NCI-H1436 treated with DMSO at 0.1 percent for 48 hours (cell line): ENCODE data around the gene XPO6.

Source experiments
- DNase-seq: peaks from one replicate; lab custom pipeline; 2025; lab: John Stamatoyannopoulos, UW

XPO6 gene

GRCh38 chr16:28062847-28063521 lies 148.8 kb downstream of the XPO6 start:
- DNase-seq, result no peak

- no peak for DNase-seq
These were observed 149.4 kb downstream of the XPO6 start for GRCh38 chr16:28062261-28062846.

DNA sequence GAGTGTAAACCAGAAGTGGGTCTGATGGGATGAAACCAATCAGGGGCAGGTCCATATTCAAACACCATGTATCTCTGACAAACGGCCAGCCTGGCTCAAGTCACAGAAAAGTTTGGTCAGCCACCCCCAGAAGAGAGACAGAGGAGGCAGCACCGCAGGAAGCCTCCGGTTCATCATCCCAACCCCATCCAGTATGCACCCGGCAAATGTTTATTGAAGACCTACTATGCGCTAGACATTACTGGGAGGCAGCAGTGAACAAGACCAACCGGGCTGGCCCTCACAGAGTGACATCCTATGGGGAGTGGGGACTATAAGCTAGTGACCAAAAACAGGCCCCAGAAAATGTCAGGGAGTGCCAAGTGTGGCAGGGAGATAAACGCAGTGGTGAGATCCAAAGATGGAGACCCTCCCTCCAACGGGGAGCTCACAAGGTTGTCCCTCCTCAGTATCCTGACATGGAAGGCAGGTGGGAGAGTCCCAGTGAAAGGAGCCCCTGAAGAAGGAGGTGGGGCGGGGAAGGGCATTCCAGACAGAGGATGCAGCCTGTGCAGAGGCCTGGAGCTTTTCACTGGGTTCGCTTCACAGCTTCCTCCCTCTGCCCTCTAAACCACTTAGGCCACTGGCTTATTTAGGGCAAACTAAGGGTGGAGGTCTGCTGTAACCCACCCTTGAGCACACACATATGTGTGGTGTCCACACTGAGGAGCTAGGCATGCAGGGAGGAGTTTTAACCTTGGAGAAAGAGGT lies 150.2 kb downstream of the XPO6 start:
- DNase-seq, result no peak

DNA sequence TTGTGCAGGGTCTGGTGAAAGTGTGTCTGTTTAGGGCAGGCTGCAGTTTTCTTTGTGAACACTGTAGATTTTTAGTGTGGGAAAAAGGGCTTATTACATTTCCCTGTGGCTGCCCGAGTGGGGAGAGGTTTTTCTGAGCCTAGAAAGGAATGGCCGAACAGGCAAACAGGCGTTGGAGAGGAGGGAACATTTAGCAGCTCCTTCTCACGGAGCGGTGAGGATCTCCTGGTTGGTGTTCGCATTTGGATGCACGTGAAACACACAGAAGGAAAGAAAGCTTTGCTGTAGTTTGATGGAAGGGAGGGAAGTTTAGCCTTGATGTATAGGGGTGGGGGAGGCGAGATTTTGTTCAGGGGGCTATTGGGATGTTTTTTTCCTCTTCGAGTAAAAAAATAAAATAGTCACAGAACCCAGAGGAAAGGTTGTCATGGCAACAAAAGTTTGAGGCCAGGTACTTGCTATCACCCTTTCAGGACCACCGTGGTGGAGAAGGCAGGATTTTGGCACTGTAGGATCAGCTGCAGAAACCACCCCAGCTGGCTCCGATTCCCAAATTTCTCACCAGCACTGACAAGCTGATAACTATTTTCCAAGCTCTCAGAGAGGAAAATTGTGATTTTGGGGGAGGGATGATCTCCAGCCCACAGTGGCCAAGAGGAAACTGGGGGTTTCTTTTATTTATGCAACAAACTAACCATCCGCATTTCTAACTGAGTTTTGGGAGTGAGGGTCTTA lies 151.8 kb downstream of the XPO6 start:
- DNase-seq, result no peak

- DNase-seq, result no peak
These were observed 152.8 kb downstream of the XPO6 start for GRCh38 chr16:28058839-28059589.

DNA sequence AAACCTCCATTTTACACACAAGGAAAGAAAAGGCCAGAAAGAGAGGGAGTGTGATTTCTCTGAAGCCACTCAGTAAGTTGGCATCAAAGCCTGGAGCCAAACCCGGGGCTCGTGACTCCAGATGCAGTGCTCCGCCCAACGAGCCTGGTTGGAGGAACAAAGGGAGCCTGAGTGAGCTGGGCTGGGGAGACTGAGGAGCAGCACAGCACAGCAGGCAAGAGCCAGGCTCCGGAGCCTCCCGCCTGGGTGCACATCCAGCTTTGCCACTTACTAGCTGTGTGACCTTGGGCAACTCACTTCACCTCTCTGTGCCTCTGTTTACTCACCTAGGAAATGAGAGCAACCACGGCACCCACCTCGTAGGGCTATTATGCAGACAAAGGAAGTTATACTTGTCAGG lies 153.8 kb downstream of the XPO6 start:
- no peak for DNase-seq

DNA sequence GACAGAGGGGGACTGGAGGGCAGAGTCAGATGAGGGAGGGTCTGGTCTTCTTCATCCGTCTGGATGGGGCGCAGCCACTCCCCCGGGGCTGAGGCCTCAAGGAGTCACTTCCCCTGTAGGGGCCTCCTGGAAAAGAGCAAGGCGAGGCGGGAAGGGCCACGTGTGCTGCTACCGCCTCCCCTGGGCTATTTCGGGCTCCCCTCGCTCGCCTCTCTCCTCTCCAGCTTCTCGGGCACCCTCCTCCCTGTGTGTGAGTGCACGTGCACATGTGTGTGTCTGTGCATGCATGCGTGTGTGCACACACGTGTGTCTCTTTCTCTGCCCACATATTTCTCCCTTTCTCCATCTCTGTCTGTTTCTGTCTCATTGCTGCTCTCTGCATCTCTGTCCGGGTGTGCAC lies 158.3 kb downstream of the XPO6 start:
- DNase-seq, result no peak

GRCh38 chr16:28052274-28053128 lies 159.3 kb downstream of the XPO6 start:
- DNase-seq, result no peak

- no peak for DNase-seq
These were observed 160.3 kb downstream of the XPO6 start for GRCh38 chr16:28051486-28051885.
